Cerebellar nuclear complex (tissue), 1 donor: ENCODE data around the gene PPCDC.

Source experiments
- DNase-seq, 2 experiments: peaks; one replicate each; lab custom pipeline; 2025; lab: John Stamatoyannopoulos, UW

Gene PPCDC

DNA sequence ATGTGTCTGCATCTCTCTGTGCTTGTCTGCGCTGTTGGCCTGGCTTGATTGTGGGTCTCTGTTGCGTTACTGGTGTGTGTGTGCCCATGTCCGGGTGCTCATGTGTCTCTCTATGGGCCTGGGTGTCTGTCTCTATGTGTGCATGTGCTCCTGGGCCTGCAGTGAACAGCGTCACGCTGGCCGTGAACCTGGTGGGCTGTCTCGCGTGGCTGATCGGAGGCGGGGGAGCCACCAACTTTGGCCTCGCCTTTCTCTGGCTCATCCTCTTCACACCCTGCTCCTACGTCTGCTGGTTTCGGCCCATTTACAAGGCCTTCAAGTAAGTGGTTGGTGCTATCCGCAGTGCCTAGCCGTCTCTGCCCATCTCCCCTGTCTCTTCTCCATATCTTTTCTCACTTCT is 7.0 kb upstream of the PPCDC start:
- no peak for DNase-seq

- DNase-seq = no peak
These were observed 3.5 kb upstream of the PPCDC start for GRCh38 chr15:75019916-75020315.

DNA sequence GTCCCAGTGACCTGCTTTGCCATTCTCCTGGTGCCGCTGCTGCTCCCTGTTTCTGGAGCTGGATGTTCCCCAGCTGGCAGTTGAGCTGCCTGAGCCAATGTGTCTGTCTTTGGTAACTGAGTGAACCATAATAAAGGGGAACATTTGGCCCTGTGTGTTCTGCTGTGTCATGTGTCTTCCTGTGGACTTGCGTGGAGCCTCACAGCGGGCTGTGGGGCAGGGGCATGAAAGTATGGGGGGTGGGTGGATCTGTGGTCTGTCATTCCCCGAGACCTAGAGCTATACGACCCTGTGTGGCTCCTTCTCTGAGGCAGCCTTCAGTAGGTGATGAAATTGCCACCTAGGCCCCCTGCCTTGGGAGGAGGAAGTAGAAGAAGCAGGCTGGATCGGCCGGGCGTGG is 2.0 kb upstream of the PPCDC start:
- no peak for DNase-seq

- DNase-seq = no peak
These were observed 608 bp upstream of the PPCDC start for GRCh38 chr15:75022783-75023180.

- DNase-seq = no peak
These were observed 664 bp downstream of the PPCDC start for GRCh38 chr15:75023872-75024636.

GRCh38 chr15:75025107-75025506 is 1.7 kb downstream of the PPCDC start:
- no peak for DNase-seq

GRCh38 chr15:75025548-75026260 is 2.3 kb downstream of the PPCDC start:
- DNase-seq = no peak

DNA sequence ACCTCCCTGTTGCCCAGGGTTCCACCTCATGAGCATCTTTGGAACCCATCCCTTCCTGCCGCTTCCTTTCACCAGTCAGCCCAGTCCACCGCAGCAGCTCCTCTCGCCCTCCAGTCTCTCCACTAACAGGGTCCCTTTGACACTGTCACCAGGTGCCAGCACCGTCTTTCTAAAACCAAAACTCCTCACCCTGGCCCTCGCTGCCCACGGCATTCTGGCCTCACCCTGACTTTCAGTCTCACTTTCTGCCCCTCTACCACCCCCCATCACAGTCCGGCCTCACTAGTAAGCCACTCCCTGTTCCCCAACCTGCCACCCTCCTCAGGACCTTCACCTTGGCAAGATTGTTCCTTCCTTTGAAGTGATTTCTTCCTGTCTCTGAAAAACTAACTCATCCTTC is 4.2 kb downstream of the PPCDC start:
- no peak for DNase-seq

DNA sequence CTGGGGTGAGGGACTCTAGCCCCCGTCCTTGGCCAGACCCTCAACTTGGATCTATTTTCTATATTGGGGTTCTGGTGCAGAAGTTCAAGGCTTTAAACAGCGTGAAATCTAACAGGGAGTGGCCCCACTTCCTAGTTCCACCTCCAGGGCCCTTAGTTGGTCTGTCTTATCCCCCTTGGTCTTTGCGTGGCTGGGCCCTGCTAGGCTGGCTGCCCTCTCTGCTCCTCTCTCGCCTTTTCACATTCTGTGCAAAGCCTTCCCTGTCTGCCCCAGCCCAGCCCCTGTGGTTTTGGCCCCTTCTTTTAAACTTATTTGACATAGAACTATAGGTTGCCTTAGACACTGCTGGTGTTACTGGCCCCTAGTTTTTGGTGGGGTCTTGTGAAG is 5.6 kb downstream of the PPCDC start:
- no peak for DNase-seq

DNA sequence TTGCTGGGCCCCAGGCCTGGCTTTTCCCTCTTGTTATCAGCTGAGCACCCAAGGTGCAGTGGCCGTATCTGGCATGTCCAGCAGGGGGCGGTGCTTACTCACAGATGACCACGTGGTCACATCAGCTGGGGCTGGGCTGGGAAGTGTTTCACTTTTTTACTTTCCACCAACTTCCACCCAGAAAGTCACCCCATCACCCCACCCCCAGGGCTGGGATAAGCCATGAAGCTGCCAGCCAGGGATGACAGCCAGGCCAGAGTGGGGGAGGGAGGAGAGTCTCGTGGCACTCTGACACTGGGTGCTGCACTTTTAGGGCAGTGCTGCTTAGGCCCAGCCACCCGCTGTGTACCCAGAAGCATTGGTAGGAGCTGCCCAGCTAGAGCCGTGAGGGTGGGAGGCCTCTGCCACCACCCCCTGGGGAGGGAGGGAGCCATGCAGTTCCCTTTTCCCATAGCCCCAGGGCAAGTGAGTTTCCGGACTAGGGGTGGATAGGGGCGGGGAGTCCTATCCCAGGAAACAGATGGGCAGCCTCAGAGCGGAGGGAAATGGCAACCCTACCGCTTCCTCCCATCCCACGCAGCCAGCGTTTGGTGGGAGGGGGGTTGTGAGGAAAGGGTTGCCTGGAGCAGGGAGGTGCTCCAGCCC is 6.1 kb downstream of the PPCDC start:
- peak in 1 of 2 experiments; percentile 66 for DNase-seq

GRCh38 chr15:75030023-75030413 is 6.6 kb downstream of the PPCDC start:
- no peak for DNase-seq

DNA sequence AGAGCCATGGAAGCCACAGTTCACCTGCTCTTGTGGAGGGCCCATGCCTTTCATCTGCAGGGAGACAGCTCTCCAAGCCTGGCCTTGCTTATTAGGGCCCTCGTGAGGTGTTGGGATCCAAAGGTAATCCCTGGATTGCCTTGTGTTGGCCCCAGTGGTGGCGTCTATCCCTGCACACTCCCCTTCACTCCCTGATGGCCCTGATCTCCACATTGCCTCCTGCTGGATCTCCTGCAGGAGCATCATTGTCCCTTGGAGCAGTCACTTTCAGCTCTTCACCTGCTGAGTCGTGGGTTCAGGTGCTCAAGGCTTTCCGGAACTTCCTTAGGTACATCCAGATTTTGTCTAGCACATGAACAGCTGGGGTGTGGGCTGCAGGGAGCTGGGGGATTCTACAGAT is 7.0 kb downstream of the PPCDC start:
- DNase-seq = no peak

GRCh38 chr15:75031848-75032247 is 8.5 kb downstream of the PPCDC start:
- DNase-seq = no peak

DNA sequence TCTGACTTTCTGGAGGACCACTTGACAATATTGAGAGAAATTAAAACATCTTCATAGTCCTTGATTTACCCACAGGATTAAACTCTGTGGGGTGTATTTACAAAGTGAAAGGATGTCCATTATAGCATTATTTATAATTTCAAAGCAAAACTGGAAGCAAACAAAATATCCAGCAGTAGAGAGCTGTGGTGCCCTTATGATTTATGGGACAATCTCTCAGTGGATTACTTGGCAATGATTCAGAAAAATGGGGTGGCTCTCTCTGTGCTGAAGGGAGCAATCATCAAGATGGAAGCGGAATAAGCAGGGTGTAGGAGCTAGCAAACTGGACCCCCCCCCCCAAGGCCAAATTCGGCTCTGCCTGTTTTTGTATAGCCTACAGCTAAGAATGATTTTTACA is 9.0 kb downstream of the PPCDC start:
- DNase-seq = no peak

- no peak for DNase-seq
These were observed 10.4 kb downstream of the PPCDC start for GRCh38 chr15:75033809-75034208.

GRCh38 chr15:75034615-75035014 is 11.2 kb downstream of the PPCDC start:
- no peak for DNase-seq

DNA sequence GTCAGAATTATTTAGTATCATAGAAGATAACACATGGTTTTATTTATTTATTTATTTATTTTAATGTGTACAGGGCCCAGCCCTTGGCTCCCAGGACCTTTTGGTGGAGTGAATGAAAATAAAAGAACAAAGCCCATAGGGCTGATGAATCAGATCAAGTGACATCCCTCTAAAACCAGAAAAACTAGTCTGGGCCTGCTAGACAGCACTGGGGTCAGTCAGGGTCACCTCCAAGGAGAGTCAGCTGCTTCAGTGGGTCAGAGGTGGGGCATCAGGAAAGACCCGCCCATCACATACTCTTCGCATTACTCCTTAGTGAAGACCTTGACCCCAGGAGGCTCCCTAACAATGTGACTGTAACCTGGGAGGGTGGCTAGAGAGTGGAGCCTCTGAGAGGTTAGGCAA is 12.8 kb downstream of the PPCDC start:
- no peak for DNase-seq

DNA sequence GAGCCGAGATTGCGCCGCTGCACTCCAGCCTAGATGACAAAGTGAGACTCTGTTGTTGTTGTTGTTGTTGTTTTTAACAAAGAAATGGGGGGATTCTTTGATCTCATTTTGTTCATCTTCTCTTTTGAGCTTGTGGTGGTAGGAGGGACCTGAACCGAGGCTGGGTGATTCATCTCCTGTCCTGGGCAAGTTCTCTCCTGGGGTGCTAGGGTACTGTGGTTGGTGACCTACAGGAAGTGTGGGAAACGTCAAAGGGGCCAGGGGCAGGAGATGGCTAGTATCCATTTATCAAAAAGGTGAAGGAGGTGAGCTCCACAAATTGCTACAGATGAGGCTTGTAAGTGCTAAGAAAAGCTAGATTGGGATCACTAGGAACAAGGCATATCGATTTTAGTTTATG is 14.3 kb downstream of the PPCDC start:
- DNase-seq = no peak

DNA sequence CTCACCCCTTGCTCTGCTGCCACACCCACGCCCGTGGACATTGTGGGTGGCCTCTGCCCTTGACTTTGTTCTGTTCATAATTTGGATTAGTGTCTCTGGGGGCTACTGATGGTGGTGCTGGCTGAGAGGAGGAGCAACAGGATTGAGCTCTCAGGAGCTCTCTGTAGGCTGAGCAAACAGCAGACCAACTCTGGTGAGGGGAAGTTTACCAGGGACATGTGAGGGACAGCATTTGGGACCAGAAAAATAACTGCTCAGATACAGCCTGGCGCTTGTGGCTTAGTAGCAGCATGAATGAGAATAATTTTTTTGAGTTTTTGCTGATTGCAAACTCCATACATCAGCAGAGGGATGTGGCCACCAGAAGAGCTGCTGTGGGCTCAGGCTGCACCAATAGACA is 14.8 kb downstream of the PPCDC start:
- DNase-seq = no peak

DNA sequence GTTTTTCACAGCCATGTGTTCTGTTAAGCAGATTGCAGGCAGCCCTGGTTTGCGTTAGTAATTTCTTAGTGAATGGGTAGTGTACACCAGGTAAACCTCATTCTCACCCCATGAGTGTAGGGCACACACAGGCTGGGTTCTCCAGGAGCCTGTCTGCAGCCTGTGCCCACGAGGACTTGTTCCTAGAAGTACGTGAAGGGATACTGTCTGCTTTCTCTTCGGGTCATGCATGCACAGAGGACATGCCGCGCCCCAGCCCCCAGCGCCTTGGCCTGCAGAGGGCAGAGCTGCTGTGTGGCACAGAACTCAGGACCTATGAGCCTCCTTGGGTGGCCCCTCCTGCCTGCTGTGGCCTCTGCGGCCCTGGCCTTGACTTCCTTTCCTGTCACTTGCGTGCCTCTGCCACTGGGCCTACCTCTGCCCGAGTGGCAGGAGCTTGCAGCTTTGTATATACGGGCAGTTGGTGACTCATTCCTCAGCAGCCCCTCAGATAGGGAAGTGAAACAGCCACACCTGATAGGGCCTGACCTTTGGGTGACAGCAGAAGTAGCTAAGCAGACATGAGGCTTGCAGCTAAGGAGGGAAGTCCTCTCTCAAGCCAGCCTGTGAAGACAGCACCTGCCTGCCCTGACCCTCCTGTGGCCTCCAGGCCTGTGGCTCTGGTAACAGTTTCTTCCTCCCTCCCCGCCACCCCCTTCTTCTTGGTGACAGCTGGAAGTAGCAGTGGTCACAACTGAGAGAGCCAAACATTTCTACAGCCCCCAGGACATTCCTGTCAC is 19.5 kb downstream of the PPCDC start:
- DNase-seq = no peak

DNA sequence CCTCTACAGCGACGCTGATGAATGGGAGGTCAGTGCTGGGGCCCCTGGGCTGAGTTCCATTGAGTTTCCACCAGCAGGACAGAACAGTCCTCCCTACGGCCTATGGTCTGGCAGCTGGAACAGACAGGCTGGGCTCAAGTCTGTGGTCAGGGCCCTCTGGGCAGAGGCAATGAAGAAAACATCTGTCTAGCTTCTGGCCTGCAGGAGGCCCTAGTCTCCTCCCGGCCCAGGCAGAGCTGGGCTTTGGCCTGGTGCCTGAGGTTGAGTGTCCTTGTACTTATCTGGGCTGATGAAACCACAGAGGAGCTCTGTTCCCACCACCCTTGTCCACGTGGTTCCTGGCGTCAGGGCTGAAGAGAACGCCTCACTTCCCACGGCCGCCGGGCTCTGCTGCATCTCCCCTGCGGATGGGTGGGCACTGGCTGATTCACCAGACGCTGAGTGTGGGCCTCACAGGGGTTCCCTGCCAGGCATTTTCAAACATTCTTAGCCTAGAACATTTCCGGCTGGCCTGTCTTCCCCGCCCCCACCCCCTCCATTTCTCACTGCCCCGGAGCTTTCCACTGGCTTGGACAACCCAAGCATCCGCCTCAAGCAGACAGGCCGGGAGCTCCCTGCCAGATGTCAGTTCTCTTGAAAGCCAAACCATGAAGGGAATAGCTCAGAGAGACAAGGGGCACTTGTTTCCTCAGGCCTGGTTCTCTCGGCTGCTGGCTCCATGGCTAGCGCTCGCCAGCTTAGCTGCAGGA is 20.3 kb downstream of the PPCDC start:
- no peak for DNase-seq
